H1 (cell line): ENCODE measurements around the gene EIPR1. TPM values are rescaled to one million over a fixed set of nuclear protein-coding genes. Genes with fewer than 3 reads are reported as not detected.

Source experiments
- CTCF ChIA-PET: fragments of 300-600 bp; sonication (Branson Sonifier 250); formaldehyde crosslinking; loops from one replicate; lab custom pipeline; 2021; ENCODE audit not compliant: partially characterized antibody; lab: Charles Lee
- POLR2A ChIA-PET: fragments of 300-600 bp; sonication (Branson Sonifier 250); formaldehyde crosslinking; loops from one replicate; lab custom pipeline; 2021; ENCODE audit warnings: inconsistent platforms; ENCODE audit not compliant: partially characterized antibody; lab: Charles Lee
- DNase-seq, 2 experiments: peaks; one replicate each; pipeline versions ENCODE4 v3.0.0 to v3.0.0-alpha.2; 2010 to 2022; ENCODE audit warnings: low spot score in 2 of 2, low read depth in 1 of 2, mixed read lengths in 1 of 2
- FAIRE-seq: peaks from 2 replicates; lab custom pipeline; 2011; peaks lifted over from hg19 to GRCh38; lab: Jason Lieb, UNC
- H2AFZ ChIP-seq: 2 replicates; pipeline ENCODE4 v1.8.1; 2012; ENCODE audit warnings: low read length, inconsistent platforms
- H2AK5ac ChIP-seq: 2 replicates; pipeline ENCODE4 v1.6.1; 2013; ENCODE audit warnings: low read depth, low read length
- H2BK120ac ChIP-seq: replicated peaks from 2 replicates; pipeline ENCODE3; 2013; ENCODE audit warnings: low read depth, low read length, inconsistent platforms
- H2BK12ac ChIP-seq: 2 replicates; pipeline ENCODE4 v1.6.1; 2013; ENCODE audit warnings: low read depth, low read length
- H2BK15ac ChIP-seq: 2 replicates; pipeline ENCODE4 v1.6.1; 2013; ENCODE audit warnings: low read length
- H2BK20ac ChIP-seq: 2 replicates; pipeline ENCODE4 v1.6.1; 2013; ENCODE audit warnings: low read length
- H2BK5ac ChIP-seq: 2 replicates; pipeline ENCODE4 v1.6.1; 2013; ENCODE audit warnings: low read depth, low read length
- H3K14ac ChIP-seq: 2 replicates; pipeline ENCODE4 v1.6.1; 2013; ENCODE audit warnings: inconsistent platforms; ENCODE audit not compliant: insufficient read length
- H3K18ac ChIP-seq: 2 replicates; pipeline ENCODE4 v1.6.1; 2013; ENCODE audit warnings: low read length; ENCODE audit errors: extremely low read depth
- H3K23ac ChIP-seq: 2 replicates; pipeline ENCODE4 v1.6.1; 2013; ENCODE audit warnings: inconsistent platforms; ENCODE audit not compliant: insufficient read length
- H3K23me2 ChIP-seq: 2 replicates; pipeline ENCODE4 v1.6.1; 2013; ENCODE audit warnings: low read depth, low read length
- H3K27ac ChIP-seq: 2 replicates; pipeline ENCODE4 v1.6.1; 2011; ENCODE audit warnings: low read depth, low read length, inconsistent platforms
- H3K27me3 ChIP-seq, 4 experiments: replicated peaks in 1 of 4; 1 replicate in 1 of 4; 2 replicates in 3 of 4; pipeline versions ENCODE4 v1.6.1 to v1.8.1; 2011 to 2013; ENCODE audit warnings: low read length in 3 of 4, mild to moderate bottlenecking in 3 of 4, inconsistent platforms in 2 of 4, mixed read lengths in 2 of 4, moderate library complexity in 1 of 4; ENCODE audit not compliant: control insufficient read depth in 3 of 4, insufficient read depth in 3 of 4; ENCODE audit errors: extremely low read depth in 1 of 4
- H3K36me3 ChIP-seq, 4 experiments: 2 replicates each; pipeline versions ENCODE4 v1.6.1 to v1.8.1; 2011 to 2013; ENCODE audit warnings: mild to moderate bottlenecking in 4 of 4, low read length in 3 of 4, moderate library complexity in 2 of 4, control low read depth in 1 of 4, inconsistent platforms in 1 of 4; ENCODE audit not compliant: insufficient read depth in 4 of 4, control insufficient read depth in 2 of 4
- H3K4ac ChIP-seq: replicated peaks from 2 replicates; pipeline ENCODE3; 2013; ENCODE audit warnings: low read length, low read depth, mixed read lengths, inconsistent platforms; ENCODE audit not compliant: insufficient read length
- H3K4me1 ChIP-seq, 4 experiments: replicated peaks in 1 of 4; 1 replicate in 1 of 4; 2 replicates in 3 of 4; pipeline versions ENCODE4 v1.6.1 to v1.8.1; 2011 to 2013; ENCODE audit warnings: low read length in 3 of 4, inconsistent platforms in 2 of 4, mixed read lengths in 1 of 4; ENCODE audit not compliant: insufficient read depth in 4 of 4, control insufficient read depth in 3 of 4
- H3K4me2 ChIP-seq, 2 experiments: 2 replicates each; pipeline versions ENCODE4 v1.6.1 to v1.8.1; 2011 to 2013; ENCODE audit warnings: low read depth in 2 of 2, low read length in 2 of 2, control low read depth in 1 of 2, inconsistent platforms in 1 of 2, mild to moderate bottlenecking in 1 of 2; ENCODE audit not compliant: insufficient read depth in 1 of 2
- H3K4me3 ChIP-seq, 4 experiments: fragments of 200-600, 300-600 bp in 1 of 4; sonication (generic), shearing (Covaris generic), sonication (Bioruptor Twin) in 1 of 4; 2 replicates each; pipeline versions ENCODE4 v1.5.1 to v1.8.1; 2011 to 2016; ENCODE audit warnings: low read length in 4 of 4, low read depth in 3 of 4, control low read depth in 2 of 4, inconsistent platforms in 2 of 4, mild to moderate bottlenecking in 2 of 4, mixed read lengths in 1 of 4, moderate library complexity in 1 of 4; ENCODE audit not compliant: insufficient read depth in 2 of 4; ENCODE audit errors: extremely low read depth in 1 of 4
- H3K56ac ChIP-seq: replicated peaks from 2 replicates; pipeline ENCODE3; 2013; ENCODE audit warnings: low read depth, mild to moderate bottlenecking, mixed read lengths, low read length, inconsistent platforms; ENCODE audit not compliant: insufficient read length
- H3K79me1 ChIP-seq: 2 replicates; pipeline ENCODE4 v1.6.1; 2013; ENCODE audit warnings: low read depth, low read length, control low read depth
- H3K79me2 ChIP-seq, 2 experiments: 2 replicates each; pipeline versions ENCODE4 v1.6.1 to v1.8.1; 2012 to 2013; ENCODE audit warnings: low read length in 2 of 2, mild to moderate bottlenecking in 2 of 2, inconsistent platforms in 1 of 2; ENCODE audit not compliant: insufficient read depth in 2 of 2, control insufficient read depth in 1 of 2
- H3K9ac ChIP-seq, 4 experiments: replicated peaks in 1 of 4; 1 replicate in 1 of 4; 2 replicates in 3 of 4; pipeline versions ENCODE4 v1.6.1 to v1.8.1; 2011 to 2013; ENCODE audit warnings: low read depth in 3 of 4, low read length in 3 of 4, control low read depth in 2 of 4, mild to moderate bottlenecking in 2 of 4, moderate library complexity in 2 of 4, inconsistent platforms in 1 of 4; ENCODE audit errors: extremely low read depth in 1 of 4
- H3K9me3 ChIP-seq, 2 experiments: 2 replicates each; pipeline versions ENCODE4 v1.6.1 to v1.8.1; 2012 to 2013; ENCODE audit warnings: mild to moderate bottlenecking in 2 of 2, moderate library complexity in 2 of 2, control low read depth in 1 of 2, inconsistent platforms in 1 of 2, low read depth in 1 of 2, low read length in 1 of 2, mixed read lengths in 1 of 2; ENCODE audit not compliant: insufficient read depth in 2 of 2
- H4K20me1 ChIP-seq, 2 experiments: replicated peaks in 1 of 2; 2 replicates each; pipeline versions ENCODE3 to v1.8.1; 2011 to 2013; ENCODE audit warnings: inconsistent platforms in 2 of 2, low read length in 2 of 2, mild to moderate bottlenecking in 1 of 2; ENCODE audit not compliant: insufficient read depth in 2 of 2, control insufficient read depth in 1 of 2
- H4K5ac ChIP-seq: 2 replicates; pipeline ENCODE4 v1.6.1; 2013; ENCODE audit warnings: low read length, low read depth, mixed read lengths, inconsistent platforms; ENCODE audit not compliant: insufficient read length
- H4K8ac ChIP-seq: 2 replicates; pipeline ENCODE4 v1.8.0; 2013; ENCODE audit warnings: mild to moderate bottlenecking, moderate library complexity, low read length, inconsistent platforms; ENCODE audit not compliant: insufficient read depth; ENCODE audit errors: extremely low read depth
- H4K91ac ChIP-seq: replicated peaks from 2 replicates; pipeline ENCODE3; 2013; ENCODE audit warnings: low read length, mixed read lengths, inconsistent platforms; ENCODE audit not compliant: insufficient read length
- ATF3 ChIP-seq: IDR thresholded peaks from 2 replicates; pipeline ENCODE4 v1.6.1; 2011; ENCODE audit warnings: low read depth, mild to moderate bottlenecking, low read length; ENCODE audit not compliant: insufficient read depth
- BRCA1 ChIP-seq: IDR thresholded peaks from 2 replicates; pipeline ENCODE4 v1.6.1; 2012; ENCODE audit warnings: low read depth, low read length, improper control_type of control experiment
- CBX5 ChIP-seq: fragments of 300-800, 300-1000 bp; sonication (generic); IDR thresholded peaks from 2 replicates; pipeline ENCODE4 v1.7.1; 2016; ENCODE audit warnings: antibody characterized with exemption, low read length, low read depth
- CHD1 ChIP-seq: IDR thresholded peaks from 2 replicates; pipeline ENCODE4 v1.6.1; 2012; ENCODE audit warnings: low read depth, low read length, improper control_type of control experiment
- CTBP2 ChIP-seq: IDR thresholded peaks from 2 replicates; pipeline ENCODE4 v1.7.0; 2011; ENCODE audit warnings: borderline replicate concordance, mild to moderate bottlenecking, moderate library complexity, mixed read lengths, low read length; ENCODE audit not compliant: insufficient read depth, insufficient read length
- EGR1 ChIP-seq: IDR thresholded peaks from 2 replicates; pipeline ENCODE4 v1.6.1; 2011; ENCODE audit warnings: low read depth, low read length, borderline replicate concordance
- JUN ChIP-seq: IDR thresholded peaks from 2 replicates; pipeline ENCODE4 v1.6.1; 2011; ENCODE audit warnings: low read depth, mild to moderate bottlenecking, improper control_type of control experiment, low read length
- KDM1A ChIP-seq: fragments of 200-600, 300-600 bp; sonication (generic); IDR thresholded peaks from 2 replicates; pipeline ENCODE4 v1.7.1; 2016; ENCODE audit warnings: mild to moderate bottlenecking, low read length, borderline replicate concordance
- POLR2A ChIP-seq, 2 experiments: IDR thresholded peaks; 1 replicate in 1 of 2; 2 replicates in 1 of 2; pipeline ENCODE4 v1.6.1; 2011; ENCODE audit warnings: low read depth in 2 of 2, low read length in 2 of 2, mild to moderate bottlenecking in 2 of 2; ENCODE audit errors: control extremely low read depth in 1 of 2
- POU5F1 ChIP-seq: IDR thresholded peaks from 2 replicates; pipeline ENCODE4 v1.6.1; 2011; ENCODE audit warnings: low read depth, mild to moderate bottlenecking, low read length, moderate library complexity
- RNF2 ChIP-seq: fragments of 200-900, 300-1000 bp; sonication (generic); IDR thresholded peaks from 2 replicates; pipeline ENCODE4 v1.7.1; 2016; ENCODE audit warnings: borderline replicate concordance, low read depth, mild to moderate bottlenecking, antibody characterized with exemption, low read length; ENCODE audit not compliant: poor library complexity, severe bottlenecking; ENCODE audit errors: missing control alignments
- SP4 ChIP-seq: IDR thresholded peaks from 2 replicates; pipeline ENCODE4 v1.6.1; 2012; ENCODE audit warnings: low read length, inconsistent platforms
- TEAD4 ChIP-seq: IDR thresholded peaks from 2 replicates; pipeline ENCODE4 v1.6.1; 2012; ENCODE audit warnings: low read depth, low read length, inconsistent platforms, mixed read lengths
- WGBS, 2 experiments: shearing (Covaris generic) in 1 of 2; methylation state at CpG; one replicate each; pipeline versions ENCODE4 v1.1.6 to v1.1.7; 2013 to 2015; ENCODE audit warnings: low lambda C conversion rate in 2 of 2, mixed read lengths in 2 of 2, inconsistent platforms in 1 of 2, low coverage in 1 of 2, missing lambda C conversion rate in 1 of 2; ENCODE audit not compliant: insufficient replicate concordance in 2 of 2, insufficient coverage in 1 of 2, insufficient read length in 1 of 2; ENCODE audit errors: extremely low coverage in 1 of 2, missing lambda C conversion rate in 1 of 2; 5-methylcytosine and 5-hydroxymethylcytosine counted together
- polyA plus RNA-seq, 7 experiments: library from polyadenylated mRNA; depleted of rRNA in 3 of 7; stranded (reverse) in 5 of 7; unstranded in 2 of 7; fragments of >200 nt in 5 of 7; fragments of 200-250 nt in 2 of 7; gene quantifications; 1 replicate in 5 of 7; 2 replicates in 1 of 7; 4 replicates in 1 of 7; pipeline versions ENCODE4 v1.2.1 to v1.2.3, GENCODE V29; 2011 to 2013; ENCODE audit warnings: missing spikeins in 2 of 7, mixed read lengths in 2 of 7
- total RNA-seq: library from RNA; stranded (reverse); fragmentation: NEBNext Ultra II Directional; extraction: Animal tissue kit (Norgen Biotek cat#: 25700); gene quantifications from 2 replicates; pipeline ENCODE4 v1.2.1, GENCODE V29; 2021

Gene EIPR1
- total and polyA plus RNA-seq, 2 of the 8 experiments (the other 6 are each of a cell fraction or from before 2014, with no cell fraction given): 26.3 to 56.4 TPM

- Histone ChIP-seq H2AK5ac (no peak overlapping the region; the same call in 1 of the 2 replicates), H3K18ac (no peak overlapping the region), H3K4me2 (no peak overlapping the region), H3K9ac (no peak overlapping the region), H2AFZ (no peak overlapping the region), H3K9me3 (peaks cover 0 to 4% of the 10 kb centered on the region in 2 experiments; a peak in 1 of 4 replicates), H4K91ac (no peak overlapping the region), H3K4me1 (peaks cover 4 to 16% (median 7%) of the 10 kb centered on the region in 4 experiments), H3K79me1 (no peaks in the 10 kb centered on the region; the same call in 1 of the 2 replicates), H3K23me2 (no peaks in the 10 kb centered on the region), H2BK120ac (no peak overlapping the region), H3K23ac (no peak overlapping the region), H3K4me3 (no peak overlapping the region), H3K14ac (no peak overlapping the region), H3K36me3 (peaks cover 0 to 3% (median 0%) of the 10 kb centered on the region in 4 experiments; a peak in 3 of 8 replicates), H3K27ac (no peak overlapping the region; the same call in 1 of the 2 replicates), H4K20me1 (no peaks in the 10 kb centered on the region), H3K56ac (no peak overlapping the region), H2BK12ac (0 out of 2 replicates have a peak overlapping the region, but pooled peaks have one; percentile 17), H2BK20ac (no peak overlapping the region), H4K8ac (no peak overlapping the region), H3K79me2 (no peaks in the 10 kb centered on the region), H3K27me3 (no peaks in the 10 kb centered on the region; a peak in 2 of 7 replicates), H2BK5ac (0 out of 2 replicates have a peak overlapping the region, but pooled peaks have one; percentile 42), H2BK15ac (no peak overlapping the region), H3K4ac (no peak overlapping the region), H4K5ac (no peak overlapping the region)
- FAIRE-seq (no peak), DNase-seq (no peak)
- POLR2A ChIA-PET: interaction anchor here (0.5 to 1.2 kb wide), 2 partner anchors 22 to 30 kb away, joined by 3 read pairs; no protein-coding TSS in a partner anchor
- 70% methylated on average over 8 of the region's 14 CpGs; no CpG with 5 or more reads in 1 of the 2 experiments for WGBS, 2 experiments
- CTCF ChIA-PET: interaction anchor here (0.6 to 1.0 kb wide), 3 partner anchors 40 to 198 kb away, joined by 3 read pairs; no protein-coding TSS in a partner anchor
- TF ChIP-seq EGR1 (no peak), ATF3 (no peak), CHD1 (no peak), POU5F1 (no peak), CBX5 (no peak), CTBP2 (no peak), POLR2A (IDR thresholded peaks at IDR 0.05; ENCODE audit: control extremely low read depth in 1 of 2, low read depth in 2 of 2, low read length in 2 of 2) (no peak), JUN (no peak), BRCA1 (no peak), SP4 (no peak), KDM1A (no peak), TEAD4 (no peak), RNF2 (no peak)
Observed at GRCh38 chr2:3200420-3200939, 177.1 kb downstream of the EIPR1 start.
